ENCODE results near the gene HIP1R.
A peak's percentile ranks its signal among the peaks of the same experiment; 100 is the strongest.
"Not testable (repeated sequence)": the region's sequence is repeated elsewhere in the genome, so short reads cannot be mapped to it uniquely, and the experiment has no call there.

HIP1R gene, protein sequence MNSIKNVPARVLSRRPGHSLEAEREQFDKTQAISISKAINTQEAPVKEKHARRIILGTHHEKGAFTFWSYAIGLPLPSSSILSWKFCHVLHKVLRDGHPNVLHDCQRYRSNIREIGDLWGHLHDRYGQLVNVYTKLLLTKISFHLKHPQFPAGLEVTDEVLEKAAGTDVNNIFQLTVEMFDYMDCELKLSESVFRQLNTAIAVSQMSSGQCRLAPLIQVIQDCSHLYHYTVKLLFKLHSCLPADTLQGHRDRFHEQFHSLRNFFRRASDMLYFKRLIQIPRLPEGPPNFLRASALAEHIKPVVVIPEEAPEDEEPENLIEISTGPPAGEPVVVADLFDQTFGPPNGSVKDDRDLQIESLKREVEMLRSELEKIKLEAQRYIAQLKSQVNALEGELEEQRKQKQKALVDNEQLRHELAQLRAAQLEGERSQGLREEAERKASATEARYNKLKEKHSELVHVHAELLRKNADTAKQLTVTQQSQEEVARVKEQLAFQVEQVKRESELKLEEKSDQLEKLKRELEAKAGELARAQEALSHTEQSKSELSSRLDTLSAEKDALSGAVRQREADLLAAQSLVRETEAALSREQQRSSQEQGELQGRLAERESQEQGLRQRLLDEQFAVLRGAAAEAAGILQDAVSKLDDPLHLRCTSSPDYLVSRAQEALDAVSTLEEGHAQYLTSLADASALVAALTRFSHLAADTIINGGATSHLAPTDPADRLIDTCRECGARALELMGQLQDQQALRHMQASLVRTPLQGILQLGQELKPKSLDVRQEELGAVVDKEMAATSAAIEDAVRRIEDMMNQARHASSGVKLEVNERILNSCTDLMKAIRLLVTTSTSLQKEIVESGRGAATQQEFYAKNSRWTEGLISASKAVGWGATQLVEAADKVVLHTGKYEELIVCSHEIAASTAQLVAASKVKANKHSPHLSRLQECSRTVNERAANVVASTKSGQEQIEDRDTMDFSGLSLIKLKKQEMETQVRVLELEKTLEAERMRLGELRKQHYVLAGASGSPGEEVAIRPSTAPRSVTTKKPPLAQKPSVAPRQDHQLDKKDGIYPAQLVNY

DNA sequence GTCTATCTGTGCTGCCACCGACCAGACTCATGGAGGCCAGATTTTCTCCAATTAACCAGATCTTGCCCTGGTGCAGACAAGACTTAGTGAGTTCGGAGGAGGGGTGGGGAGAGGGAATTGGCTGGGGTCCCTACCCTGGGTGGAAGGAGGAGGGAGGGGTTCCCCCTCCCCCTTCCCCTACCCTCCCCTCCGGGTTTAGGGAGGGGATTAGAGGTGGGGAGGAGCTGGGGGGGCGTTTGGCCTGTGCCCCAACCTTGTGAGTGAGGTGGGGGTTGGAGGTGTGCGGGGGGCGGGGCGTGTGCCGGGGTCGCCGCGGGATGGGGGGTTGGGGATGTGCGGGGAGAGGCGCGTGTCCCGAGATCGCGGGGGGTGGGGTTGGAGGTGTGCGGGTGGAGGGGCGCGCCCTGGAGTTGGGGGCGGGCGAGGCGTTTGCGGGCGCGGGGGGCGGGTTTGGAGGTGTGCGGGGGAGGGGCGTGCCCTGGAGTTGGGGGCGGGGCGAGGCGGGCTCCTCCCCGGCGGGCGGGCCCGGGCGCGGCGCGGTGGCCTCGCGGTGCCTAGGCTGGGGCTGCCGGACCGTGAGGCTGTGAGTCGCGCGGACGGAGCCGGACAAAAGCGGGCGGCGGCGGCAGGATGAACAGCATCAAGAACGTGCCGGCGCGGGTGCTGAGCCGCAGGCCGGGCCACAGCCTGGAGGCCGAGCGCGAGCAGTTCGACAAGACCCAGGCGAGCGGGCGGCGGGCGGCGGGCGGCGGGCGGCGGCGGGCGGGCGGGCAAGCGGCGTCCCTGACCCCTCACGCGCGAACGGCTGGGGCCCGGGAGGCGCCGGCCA lies at the start of gene HIP1R:
TSS of gene HIP1R (plus strand) at position 537 of the 829 bp plus-strand sequence. CDS start at position 631, 94 bp downstream.
- no peak for DNase-seq (ENCODE audit: low spot score)

DNA sequence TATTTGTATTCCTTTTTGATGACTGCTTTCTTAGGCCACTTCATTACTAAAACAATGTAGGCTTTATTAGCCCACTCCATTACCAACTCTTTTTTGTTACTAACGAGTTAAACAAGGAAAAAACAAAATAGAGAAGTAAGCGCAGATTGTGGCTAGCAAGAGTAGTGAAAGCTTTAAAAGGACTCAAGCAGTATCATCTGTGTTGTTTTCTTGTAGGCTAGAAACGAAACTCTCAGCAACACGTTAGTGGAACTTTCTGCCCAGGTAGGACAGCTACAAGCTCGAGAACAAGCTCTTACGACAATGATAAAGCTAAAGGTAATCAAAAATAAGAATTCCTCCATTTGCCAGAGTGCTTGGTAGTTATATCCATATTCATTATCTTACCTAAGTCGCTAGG lies 49.8 kb upstream of the HIP1R start:
- DNase-seq (ENCODE audit: low spot score), result no peak

DNA sequence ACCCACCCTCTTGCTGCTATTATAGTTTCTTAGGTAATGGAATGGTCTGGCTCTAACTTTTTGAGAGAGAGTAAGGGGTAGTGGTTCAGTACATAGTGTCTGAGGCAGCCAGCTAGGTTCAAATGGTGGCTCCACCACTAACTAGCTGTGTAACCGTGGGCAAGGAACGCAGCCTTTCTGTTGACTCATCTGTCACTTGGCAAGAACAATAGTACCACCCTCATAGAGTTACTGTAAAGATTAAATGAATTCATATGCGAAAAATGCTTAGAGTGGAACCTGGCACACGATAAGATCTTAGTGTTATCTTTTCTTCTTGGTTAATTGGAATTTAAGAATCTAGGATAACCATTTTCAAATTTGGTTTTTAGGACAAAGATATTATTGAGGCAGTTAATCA lies 46.9 kb upstream of the HIP1R start:
- DNase-seq (ENCODE audit: low spot score), result no peak

DNA sequence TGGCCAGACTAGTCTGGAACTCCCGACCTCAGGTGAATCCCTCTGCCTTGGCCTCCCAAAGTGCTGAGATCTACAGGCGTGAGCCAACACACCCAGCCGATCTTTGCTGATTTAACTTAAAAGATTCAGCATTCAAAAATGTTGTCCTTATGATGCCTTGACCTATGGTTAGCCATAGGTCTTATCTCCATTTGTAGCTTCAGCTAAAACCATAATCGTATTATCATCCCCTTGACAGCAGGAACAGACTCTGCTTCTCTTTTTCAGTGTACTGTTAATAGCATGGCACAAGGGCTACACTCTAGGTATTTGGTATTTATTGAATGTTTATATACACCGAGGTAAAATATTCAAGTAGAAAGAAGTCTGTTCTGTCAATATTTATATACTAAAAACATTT lies 45.6 kb upstream of the HIP1R start:
- DNase-seq (ENCODE audit: low spot score), result no peak

DNA sequence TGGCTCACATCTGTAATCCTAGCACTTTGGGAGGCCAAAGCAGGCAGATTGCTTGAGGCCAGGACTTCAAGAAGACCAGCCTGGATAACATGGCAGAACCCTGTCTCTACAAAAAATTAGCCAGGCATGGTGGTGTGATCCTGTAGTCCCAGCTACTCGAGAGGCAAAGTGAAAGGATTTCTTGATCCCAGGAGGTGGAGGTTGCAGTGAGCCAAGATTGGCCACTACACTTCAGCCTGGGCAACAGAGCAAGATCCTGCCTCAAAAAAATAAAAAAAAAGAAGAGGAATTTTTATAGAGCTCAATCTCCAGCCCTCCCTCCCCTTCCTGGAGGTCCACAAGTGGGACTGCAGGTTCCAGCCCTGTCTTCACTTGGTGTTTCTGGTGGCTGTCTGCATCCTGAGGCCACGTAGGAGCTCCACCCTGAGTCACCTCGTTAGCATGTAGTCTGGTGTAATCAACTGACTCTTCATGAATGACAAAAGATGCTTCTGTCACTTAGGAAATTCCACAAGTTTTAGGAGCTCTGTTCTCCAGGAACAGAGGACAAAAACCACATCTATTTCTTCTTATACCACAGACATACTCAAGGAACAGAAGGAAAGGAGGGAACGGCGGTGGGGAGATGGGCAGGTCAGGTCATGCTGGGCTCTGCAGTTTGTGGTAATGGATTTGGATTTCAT lies 44.7 kb upstream of the HIP1R start:
- DNase-seq (ENCODE audit: low spot score), result no peak

DNA sequence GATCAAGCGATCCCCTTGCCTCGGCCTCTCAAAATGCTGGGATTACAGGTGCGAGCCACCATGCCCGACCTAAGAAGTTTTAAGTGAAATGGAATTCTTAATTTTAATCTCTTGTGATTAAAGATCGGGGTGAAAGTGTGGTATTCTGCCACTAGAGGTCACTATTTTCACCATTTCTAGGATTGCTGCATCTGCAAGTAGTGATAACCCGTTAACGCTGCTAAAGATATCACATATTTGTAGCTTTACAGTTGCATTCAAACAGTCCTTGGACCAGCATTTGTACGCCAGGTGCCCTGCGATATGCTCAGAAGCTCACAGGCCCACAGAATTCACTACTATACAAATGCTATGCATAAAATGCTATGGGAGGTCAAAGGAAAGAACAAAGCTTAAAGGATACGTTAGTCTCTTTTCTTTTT lies 41.6 kb upstream of the HIP1R start:
- DNase-seq (ENCODE audit: low spot score), result peak; percentile 70

DNA sequence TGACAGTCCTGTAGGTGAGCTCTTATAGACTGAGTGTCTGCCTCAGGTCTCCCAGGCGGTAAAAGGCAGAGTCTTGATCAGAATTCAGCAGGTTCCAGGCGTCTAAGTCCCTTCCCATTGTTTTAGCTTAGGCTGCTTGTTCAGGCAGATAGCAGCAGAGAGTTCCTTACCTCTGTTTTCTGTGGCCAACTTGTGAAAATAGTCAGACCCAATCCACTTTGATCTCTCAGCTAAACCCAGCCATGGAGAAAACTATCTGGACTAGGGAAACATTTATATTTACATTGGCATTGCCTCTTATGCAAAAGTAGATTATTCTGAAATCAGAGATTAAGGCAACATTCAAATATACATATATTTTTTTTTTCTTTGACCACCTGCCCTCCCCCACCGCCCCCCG lies 39.5 kb upstream of the HIP1R start:
- no peak for DNase-seq (ENCODE audit: low spot score)

DNA sequence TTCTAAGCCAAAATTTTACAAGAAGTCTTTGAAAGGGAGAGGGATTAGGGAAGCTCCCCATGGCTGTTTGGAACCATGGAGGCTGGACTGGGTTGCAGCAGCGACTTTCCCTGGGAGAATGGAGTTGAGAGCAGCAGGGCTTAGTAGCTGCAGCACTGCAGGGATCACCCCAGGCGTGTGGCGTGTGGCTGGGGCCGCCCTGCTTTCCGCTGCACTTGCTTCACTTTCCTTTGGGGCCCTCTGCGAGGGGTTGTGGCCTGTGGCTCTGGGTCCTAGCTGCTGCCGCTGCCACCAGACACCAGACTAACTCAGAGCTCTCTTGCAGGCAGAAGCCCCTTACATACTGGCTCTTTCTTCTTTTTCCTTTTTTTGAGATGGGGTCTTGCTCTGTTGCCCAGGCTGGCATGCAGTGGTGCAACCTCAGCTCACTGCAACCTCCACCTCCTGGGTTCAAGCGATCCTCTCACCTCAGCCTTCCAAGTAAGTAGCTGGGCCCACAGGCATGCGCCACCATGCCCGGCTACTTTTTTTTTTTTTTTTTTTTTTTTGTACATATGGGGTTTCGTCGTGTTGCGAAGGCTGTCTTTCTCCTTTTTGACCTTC lies 35.5 kb upstream of the HIP1R start:
- DNase-seq (ENCODE audit: low spot score), result no peak

DNA sequence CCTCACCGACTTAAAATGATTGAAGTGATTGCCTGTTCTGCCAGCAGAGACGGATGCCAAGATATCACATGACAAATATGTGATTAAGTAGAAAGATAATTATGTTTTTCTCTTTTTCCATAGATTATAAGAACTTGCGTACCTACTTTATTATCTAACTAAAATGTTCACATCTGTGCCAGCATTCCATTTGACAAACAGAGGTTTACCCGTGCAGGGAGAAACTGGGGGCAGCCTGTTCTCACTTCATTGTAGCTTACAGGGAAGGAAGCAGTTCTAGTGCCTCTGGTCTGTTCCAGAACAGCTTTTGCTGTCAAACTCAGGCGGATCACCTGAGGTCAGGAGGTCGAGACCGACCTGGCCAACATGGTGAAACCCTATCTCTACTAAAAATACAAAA lies 31.3 kb upstream of the HIP1R start:
- no peak for DNase-seq (ENCODE audit: low spot score)

DNA sequence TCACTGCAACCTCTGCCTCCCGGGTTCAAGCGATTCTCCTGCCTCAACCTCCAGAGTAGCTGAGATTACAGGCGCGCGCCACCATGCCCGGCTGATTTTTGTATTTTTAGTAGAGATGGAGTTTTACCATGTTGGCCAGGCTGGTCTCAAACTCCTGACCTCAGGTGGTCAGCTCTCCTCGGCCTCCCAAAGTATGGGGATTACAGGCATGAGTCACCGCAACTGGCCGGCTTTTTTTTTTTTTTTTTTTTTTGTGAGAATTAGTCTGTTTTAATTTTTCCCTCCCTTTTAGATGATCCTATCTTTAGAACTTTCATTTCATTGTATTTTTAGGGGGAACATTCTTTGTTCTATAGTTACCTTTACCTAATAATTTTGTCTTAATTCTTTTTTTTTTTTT lies 30.3 kb upstream of the HIP1R start:
- not testable (repeated sequence) for DNase-seq (ENCODE audit: low spot score)

DNA sequence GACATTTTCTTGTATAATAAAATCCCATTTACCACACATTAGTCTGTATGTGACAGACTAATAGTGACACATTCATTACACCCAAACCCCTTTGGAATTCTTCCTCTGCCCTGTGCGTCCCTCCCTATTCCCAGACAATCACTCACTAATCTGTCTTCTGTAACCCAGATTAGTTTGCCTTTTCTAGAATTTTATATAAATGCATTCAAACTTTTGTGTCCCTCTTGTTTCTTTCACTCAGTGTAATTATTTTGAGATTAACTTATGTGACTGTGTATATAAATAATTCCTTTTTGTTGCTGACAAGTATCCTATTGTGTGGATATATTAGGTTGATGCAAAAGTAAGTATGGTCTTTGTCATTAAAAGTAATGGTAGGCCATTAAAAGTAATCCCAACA lies 27.6 kb upstream of the HIP1R start:
- no peak for DNase-seq (ENCODE audit: low spot score)

DNA sequence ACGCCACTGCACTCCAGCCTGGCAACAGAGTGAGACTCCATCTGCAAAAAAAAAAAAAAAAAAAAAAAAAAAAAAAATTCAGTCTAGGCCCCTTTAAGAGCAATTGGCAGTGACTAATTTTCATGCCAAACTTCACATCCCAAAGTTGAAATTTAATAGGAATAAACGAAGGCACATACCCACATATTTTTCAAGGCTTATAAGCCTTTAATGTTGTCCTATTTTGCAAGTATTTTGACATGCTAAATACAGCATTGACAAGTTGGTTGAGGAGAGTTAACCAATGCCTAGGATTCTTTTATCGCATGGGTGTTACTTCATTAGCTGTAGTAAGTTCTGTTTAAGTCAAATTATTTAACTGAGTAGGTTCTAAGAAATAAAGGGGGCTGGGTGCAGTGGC lies 23.5 kb upstream of the HIP1R start:
- DNase-seq (ENCODE audit: low spot score), result no peak

DNA sequence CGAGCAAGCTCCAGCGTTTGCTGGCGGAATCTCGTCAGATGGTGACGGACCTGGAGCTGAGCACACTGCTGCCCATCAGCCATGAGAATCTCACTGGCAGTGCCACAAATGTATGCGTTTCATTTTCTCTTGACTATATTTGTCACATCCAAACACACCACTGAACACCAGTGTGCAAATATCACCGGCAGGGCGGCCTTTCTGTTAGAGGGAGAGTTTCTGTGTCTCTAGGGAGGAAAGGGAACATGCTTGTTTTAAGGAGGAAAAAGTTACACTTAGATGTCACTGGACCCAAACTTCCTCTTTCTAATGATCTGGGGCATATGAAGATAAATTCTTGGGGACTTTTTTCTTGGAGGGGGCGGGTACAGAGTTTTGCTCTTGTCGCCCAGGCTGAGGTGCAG lies 21.9 kb upstream of the HIP1R start:
- no peak for DNase-seq (ENCODE audit: low spot score)

DNA sequence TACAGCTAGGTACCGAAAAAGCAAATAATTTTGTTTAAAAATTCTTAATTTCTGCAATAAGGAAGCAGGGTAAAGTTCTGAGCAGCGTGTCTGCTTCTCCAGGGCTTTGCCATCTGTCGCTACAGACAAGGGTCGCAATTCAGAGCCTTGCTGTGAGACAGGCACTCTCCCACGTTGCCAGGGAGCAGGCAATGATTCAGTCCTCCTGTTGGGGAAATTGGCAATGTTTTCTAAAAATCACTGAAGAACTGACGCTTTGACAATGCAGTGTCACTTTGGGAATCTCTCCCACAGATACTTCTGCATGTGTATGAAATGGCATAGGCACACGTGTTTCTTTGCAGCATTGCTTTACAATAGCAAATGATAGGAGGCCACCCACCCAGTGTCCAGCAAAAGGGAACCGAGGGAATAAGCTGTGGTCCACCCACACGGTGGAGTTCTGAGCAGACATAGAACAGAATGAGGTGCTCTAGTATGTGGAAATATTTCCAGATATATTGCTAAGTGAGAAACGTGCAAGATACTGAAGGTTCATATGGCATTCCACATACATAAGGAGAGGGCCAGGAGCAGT lies 16.0 kb upstream of the HIP1R start:
- DNase-seq (ENCODE audit: low spot score), result peak; percentile 21

DNA sequence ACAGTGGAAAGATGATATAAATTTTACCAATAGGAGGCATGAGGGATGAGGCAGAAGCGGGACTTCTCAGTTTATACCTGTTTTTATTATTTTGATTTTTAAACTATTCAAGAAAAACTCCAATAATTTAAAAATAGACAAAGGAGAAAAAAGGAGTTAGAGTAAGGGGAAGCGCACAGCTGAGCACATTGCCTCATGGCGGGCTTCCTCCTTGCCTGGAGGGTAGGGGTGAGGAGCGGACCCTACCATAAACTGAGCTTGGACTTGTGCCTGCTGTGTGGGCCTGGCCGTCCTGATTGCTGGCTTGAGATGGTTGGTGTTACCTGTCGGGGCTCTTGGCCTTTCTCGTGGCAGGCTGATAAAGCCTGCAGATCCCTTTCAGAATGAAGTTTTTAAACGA lies 15.1 kb upstream of the HIP1R start:
- DNase-seq (ENCODE audit: low spot score), result no peak

DNA sequence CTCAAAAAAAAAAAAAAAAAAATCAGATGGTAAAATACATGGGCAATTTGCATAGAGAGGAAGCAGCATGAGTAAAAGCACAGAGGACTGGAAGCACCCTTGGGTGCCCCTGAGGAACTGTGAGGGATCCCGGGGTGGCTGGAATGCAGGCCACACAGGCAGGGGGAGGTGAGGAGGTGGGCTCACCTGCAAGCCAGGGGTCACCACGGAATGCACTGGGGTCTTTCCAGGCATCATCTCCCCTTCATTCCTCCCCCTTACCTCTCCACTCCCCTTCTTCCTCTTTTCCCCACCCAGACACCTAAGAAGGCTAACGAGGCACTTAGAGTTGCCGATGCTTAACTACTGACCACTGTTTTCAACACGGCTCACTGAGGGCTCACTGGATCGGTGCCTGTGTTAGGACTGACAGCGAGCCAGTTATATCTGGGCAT lies 14.4 kb upstream of the HIP1R start:
- no peak for DNase-seq (ENCODE audit: low spot score)

DNA sequence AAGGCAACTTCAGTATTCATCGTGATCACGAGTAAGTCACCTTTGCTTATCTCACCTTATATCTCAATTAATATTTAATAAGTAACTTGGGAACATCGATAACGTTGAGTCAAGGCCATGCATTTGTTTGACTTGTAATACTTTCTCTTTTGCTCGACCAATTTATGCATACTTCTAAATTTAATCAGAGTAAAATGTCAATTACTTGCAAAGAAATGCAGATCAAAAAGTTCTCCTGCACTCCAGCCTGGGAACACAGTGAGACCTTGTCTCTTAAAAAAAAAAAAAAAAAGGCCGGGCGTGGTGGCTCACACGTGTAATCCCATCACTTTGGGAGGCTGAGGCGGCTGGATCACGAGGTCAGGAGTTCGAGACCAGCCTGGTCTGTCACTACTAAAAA lies 11.8 kb upstream of the HIP1R start:
- no peak for DNase-seq (ENCODE audit: low spot score)

DNA sequence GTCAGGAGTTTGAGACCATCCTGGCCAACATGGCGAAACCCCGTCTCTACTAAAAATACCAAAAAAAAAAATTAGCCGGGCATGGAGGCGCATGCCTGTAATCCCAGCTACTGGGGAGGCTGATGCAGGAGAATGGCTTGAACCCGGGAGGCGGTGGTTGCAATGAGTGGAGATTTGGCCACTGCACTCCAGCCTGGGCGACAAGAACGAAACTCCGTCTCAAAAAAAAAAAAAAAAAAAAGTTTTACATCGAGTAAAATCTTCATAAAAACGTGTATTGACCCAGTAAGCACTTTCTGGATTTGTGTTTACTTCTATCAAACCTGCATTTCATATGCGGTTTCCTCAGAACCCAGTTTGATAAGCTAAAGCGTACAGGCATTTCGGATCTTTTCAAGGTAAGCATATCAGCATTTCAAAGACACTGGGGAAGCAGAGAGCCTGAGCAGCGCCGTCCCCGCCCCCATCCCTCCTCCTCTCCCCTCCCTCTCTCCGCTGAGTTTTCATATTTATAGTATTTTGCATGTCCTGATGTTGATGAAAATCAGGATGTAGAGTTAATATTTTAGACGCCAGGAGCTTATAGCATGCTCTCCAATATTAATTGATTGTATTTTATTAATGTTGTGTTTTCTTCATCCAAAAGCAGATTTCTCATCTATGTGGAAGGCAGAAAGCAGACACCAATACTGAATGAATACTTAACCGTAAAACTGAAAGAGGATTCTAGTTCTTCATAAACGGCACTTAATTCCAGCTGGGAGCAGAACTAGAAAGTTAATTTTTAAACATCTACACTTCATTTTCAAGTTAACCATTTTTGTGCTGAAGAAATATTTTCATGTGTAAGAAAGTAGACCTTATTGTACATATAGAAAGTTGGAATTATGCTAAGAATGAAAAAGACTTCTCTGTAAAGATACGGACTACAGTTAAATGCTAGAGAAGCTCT lies 9.2 kb upstream of the HIP1R start:
- DNase-seq (ENCODE audit: low spot score), result no peak

DNA sequence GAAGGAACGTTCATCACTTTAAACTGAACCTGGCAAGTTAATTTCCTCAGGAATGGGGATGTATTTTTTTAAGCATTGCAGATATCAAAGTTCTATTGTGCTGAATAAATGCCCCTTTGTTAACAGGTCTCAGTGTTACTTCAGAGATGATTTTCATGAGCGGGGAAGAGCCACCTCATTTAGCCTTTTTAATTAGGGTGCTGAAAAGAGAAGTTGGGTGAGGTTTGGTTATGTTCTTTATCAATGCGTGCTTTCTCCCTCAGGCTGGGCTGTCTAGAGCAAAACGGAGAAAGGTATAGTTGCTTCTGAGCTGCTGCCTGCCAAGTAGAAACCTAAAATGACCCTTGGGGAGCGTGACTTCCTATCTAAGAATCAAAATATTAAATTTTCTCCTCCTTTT lies 8.0 kb upstream of the HIP1R start:
- no peak for DNase-seq (ENCODE audit: low spot score)
